GM12874 (cell line): Measurements from ENCODE around the gene EXOC4.

ENCODE experiments used
- TF ChIP-seq, protein P1 (sequence below): IDR thresholded peaks from 2 replicates; pipeline ENCODE4 v1.5.1; 2011; ENCODE audit warnings: low read depth, mild to moderate bottlenecking, control low read depth, low read length, moderate library complexity; ENCODE audit not compliant: insufficient read depth

The EXOC4 gene

DNA sequence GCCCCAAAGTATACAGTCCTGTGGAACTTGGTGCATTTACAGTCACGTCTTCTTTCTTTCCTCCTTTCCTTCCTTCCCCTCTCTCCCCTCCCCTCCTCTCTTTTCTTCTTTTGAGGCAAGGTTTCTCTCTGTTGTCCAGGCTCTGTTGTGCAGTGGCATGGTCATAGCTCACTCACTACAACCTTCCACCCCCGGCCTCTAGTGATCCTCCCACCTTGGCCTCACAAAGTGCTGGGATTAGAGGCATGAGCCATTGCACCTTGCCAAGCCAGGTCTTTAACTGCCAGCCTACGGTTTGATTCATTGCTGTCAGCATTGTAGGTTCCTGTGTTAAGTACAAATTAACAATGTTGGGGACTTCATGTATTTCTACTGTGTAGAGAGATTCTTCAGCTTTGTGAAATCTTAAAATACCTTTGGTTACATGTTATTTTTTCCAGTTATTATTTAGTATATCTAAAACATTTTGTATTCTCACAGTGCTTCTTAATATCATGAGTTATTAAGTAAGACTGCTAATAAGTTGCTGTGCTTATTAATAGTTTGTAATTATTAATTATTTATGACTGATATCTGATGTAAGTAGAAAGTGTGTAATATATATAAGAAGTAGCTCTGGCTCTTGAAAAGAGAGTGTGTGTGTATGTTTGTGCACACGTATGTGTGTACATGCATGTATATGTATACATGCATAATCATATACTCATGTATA, 320.8 kb downstream of the EXOC4 start:
- TF ChIP-seq, protein P1, sequence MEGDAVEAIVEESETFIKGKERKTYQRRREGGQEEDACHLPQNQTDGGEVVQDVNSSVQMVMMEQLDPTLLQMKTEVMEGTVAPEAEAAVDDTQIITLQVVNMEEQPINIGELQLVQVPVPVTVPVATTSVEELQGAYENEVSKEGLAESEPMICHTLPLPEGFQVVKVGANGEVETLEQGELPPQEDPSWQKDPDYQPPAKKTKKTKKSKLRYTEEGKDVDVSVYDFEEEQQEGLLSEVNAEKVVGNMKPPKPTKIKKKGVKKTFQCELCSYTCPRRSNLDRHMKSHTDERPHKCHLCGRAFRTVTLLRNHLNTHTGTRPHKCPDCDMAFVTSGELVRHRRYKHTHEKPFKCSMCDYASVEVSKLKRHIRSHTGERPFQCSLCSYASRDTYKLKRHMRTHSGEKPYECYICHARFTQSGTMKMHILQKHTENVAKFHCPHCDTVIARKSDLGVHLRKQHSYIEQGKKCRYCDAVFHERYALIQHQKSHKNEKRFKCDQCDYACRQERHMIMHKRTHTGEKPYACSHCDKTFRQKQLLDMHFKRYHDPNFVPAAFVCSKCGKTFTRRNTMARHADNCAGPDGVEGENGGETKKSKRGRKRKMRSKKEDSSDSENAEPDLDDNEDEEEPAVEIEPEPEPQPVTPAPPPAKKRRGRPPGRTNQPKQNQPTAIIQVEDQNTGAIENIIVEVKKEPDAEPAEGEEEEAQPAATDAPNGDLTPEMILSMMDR = no peak

DNA sequence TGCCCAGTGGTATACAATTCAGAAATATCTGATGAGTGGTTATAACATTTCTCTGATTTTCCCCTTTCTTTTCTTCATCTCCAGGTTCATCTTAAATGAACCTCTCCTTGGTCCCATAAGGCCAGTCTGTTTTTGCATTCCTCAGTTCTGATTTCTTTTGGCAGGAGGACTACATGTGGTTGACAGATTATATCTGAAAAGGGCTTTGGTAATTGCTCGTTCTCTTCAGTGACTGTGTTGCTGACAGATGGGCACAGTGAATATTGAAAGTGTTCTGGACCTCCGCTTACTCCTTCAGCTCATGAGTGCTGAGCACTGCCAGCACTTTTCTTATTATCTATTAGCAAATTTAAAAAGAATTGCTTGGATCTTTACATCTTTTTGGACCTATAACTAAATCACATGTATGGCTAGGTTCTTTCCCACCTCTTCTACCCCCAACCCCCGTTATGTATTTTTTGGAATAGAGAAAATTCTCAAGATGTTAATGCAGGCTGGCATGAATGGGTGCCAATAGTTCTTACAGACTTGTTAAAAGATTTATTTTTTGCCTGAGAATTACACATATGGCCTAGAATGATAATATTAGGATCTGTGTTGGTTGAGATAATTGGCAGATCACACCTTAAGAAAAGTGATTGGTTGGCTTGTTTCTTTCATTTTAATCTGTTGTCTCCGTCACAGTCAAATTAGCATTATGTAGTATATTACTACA, 323.0 kb downstream of the EXOC4 start:
- TF ChIP-seq, protein P1 = no peak

DNA sequence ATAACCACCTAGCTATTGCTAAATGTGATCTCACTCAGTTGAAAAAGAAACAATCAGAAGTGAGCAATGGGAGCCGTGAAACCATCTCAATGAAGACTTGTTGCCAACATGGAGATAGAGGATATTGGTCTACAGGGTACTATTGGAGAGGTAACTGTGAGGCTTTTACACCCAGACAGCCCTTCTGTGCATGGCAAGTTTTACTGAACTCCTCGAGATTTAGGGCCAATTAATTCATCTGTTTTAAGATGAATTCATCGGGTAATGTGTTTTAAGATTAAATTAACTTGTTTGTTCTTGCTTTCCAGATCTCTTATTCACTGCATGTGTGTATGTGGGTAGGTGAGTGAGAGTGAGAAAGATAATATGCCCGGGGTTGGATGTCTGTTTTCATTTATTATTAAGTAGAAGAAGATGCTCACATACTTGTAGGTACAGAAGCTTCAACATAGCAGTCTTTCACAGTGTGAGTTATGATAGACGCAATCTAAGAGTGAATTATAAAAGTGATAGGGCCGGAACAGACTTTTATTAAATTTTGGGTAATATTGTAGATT, 323.8 kb downstream of the EXOC4 start:
- TF ChIP-seq, protein P1 = no peak

DNA sequence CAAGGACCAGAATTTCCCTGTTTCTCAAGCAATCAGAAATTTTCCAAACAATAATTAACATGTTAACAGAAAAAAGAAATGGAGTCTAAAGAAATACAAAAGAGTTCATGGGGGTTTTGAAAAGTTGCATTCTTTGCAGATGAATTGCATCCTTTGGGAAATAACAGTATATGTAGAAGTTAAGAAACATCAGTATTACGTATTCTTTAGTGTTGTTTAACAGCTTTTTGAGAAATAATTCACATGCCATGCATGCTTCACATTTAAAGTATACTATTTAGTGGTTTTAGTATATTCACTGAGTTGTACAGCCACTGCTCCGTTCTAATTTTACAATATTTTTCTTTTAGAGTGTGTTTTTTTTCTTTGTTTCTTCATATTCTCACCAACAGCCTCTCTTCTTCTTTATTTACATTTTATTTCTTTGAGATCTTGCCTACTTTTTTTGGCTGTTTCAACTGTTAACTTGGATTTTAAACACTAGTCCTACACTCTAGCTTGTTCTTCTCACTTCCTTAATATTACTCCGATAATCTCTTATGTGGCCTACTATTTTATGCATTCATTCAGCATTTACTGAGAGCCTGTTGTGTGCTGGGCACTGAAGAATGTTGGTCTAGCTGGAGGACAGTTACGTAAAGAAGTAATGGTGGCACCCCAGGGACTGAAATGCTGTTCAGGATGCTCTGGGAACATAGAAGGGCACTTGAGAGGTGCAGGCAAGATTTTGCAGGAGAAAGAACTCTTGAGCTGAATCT, 330.1 kb downstream of the EXOC4 start:
- TF ChIP-seq, protein P1 = no peak

DNA sequence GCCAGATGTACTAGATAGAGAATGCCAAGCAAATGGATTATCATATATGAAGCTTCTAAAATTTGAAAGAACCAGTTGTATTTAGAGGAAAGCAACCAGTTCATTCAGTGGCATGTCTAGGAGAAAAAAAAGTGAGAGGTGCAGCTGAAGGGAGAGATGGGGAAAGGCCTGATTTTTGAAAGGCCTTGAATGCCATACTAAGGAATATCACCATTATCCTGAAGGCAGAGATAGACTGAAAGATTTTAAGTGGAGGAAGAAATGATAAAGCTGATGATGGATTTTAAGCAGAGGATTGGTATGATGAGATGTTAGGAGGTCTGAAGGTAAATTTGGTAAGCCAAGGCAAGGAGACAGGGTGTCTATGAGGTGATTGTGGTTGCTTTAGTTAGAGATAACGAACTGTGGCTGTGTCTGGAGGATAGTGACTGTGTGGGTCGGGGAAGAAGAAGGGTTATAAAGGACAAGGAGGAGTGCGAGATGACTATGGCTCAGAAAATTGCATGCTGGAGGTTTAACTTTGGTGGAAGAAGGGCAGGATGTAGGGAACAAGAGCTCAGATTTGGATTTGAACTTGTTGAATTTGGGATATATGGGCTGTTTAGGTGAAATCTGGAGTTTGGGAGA, 330.8 kb downstream of the EXOC4 start:
- TF ChIP-seq, protein P1 = no peak

DNA sequence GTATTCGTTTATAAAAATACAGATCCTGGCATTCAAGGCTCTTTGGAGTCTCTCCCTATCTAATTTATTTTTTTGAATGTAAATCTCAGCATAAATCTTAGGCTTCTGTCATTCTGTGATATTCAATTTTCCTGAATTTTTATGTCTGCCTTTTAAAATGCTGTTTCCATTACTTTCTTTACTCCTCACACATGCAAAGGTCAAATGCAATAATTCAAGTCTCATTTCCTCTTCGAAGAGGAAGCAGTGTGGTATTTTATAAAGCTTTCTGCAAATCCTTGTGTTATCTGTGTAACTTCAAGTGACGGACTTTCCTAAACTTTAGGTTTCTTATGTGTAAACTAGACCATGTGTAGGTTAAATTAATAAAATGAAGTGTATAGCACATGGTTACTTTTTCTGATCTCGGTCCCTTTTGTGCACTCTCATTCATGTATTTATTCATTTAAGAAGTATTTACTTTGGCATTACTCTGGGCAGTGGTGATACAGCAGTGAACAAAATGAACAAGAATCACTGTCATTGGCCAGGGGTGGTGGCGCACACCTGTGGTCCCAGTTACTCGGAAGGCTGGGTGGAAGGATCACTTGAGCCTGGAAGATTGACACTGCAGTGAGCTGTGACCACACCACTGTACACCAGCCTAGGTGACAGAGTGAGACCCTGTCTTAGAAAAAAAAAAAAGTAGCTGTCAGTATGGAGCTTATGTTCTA, 332.2 kb downstream of the EXOC4 start:
- TF ChIP-seq, protein P1 = no peak
